GM12878 (cell line): ENCODE measurements around the gene MRPS9. TPM values are rescaled to one million over a fixed set of nuclear protein-coding genes. Genes with fewer than 3 reads are reported as not detected.

Experiments used
- ASH2L ChIP-seq: fragments of 300-600, 200-600 bp; sonication (generic); IDR thresholded peaks from 2 replicates; pipeline ENCODE4 v1.6.1; 2017; ENCODE audit warnings: low read depth, mild to moderate bottlenecking, borderline replicate concordance
- CREB1 ChIP-seq: IDR thresholded peaks from 2 replicates; pipeline ENCODE4 v1.6.1; 2012; ENCODE audit warnings: low read depth, mild to moderate bottlenecking, inconsistent platforms
- FOXM1 ChIP-seq: IDR thresholded peaks from 2 replicates; pipeline ENCODE4 v1.6.1; 2012; ENCODE audit warnings: low read depth, mild to moderate bottlenecking, inconsistent platforms, low read length, moderate library complexity
- GATAD2B ChIP-seq: fragments of 450-650 bp; conservative IDR thresholded peaks from 2 replicates; pipeline ENCODE4 v1.6.1; 2017; ENCODE audit warnings: low read depth, mild to moderate bottlenecking, moderate library complexity
- HDGF ChIP-seq: fragments of 450-650 bp; IDR thresholded peaks from 2 replicates; pipeline ENCODE4 v1.6.1; 2016; ENCODE audit warnings: antibody characterized with exemption
- IKZF1 ChIP-seq: fragments of 450-650 bp; conservative IDR thresholded peaks from 2 replicates; pipeline ENCODE4 v1.6.1; 2017; ENCODE audit warnings: antibody characterized with exemption, mild to moderate bottlenecking
- JUND ChIP-seq: IDR thresholded peaks from 2 replicates; pipeline ENCODE4 v1.6.1; 2012; ENCODE audit warnings: low read depth, mild to moderate bottlenecking, low read length, improper control_type of control experiment, moderate library complexity
- LARP7 ChIP-seq: fragments of 450-650 bp; IDR thresholded peaks from 2 replicates; pipeline ENCODE4 v1.6.1; 2017; ENCODE audit warnings: mild to moderate bottlenecking
- MLLT1 ChIP-seq: fragments of 450-650 bp; IDR thresholded peaks from 2 replicates; pipeline ENCODE4 v1.6.1; 2016; ENCODE audit warnings: mild to moderate bottlenecking
- MYC ChIP-seq: IDR thresholded peaks from 2 replicates; pipeline ENCODE4 v1.6.1; 2011; ENCODE audit warnings: mild to moderate bottlenecking, low read length, moderate library complexity, inconsistent platforms; ENCODE audit not compliant: insufficient read depth, insufficient replicate concordance, insufficient read length, severe bottlenecking
- NBN ChIP-seq: fragments of 450-650 bp; IDR thresholded peaks from 2 replicates; pipeline ENCODE4 v1.6.1; 2016
- NR2C1 ChIP-seq: fragments of 450-650 bp; IDR thresholded peaks from 2 replicates; pipeline ENCODE4 v1.6.1; 2017; ENCODE audit warnings: antibody characterized with exemption, mild to moderate bottlenecking, moderate library complexity
- NR2F1 ChIP-seq: fragments of 450-650 bp; conservative IDR thresholded peaks from 2 replicates; pipeline ENCODE4 v1.6.1; 2017; ENCODE audit warnings: mild to moderate bottlenecking
- PAX8 ChIP-seq: fragments of 450-650 bp; IDR thresholded peaks from 2 replicates; pipeline ENCODE4 v1.6.1; 2017; ENCODE audit warnings: mild to moderate bottlenecking, moderate library complexity
- PKNOX1 ChIP-seq: fragments of 450-650 bp; IDR thresholded peaks from 2 replicates; pipeline ENCODE4 v1.6.1; 2016; ENCODE audit warnings: mild to moderate bottlenecking
- POLR2A ChIP-seq: IDR thresholded peaks from 2 replicates; pipeline ENCODE4 v1.6.1; 2011; ENCODE audit warnings: low read depth, mild to moderate bottlenecking, low read length
- POLR2AphosphoS2 ChIP-seq: IDR thresholded peaks from 2 replicates; pipeline ENCODE4 v1.6.1; 2011; ENCODE audit warnings: low read depth, mild to moderate bottlenecking, low read length, improper control_type of control experiment, moderate library complexity
- POU2F2 ChIP-seq: IDR thresholded peaks from 3 replicates; pipeline ENCODE4 v1.6.1; 2011; ENCODE audit warnings: low read depth, mild to moderate bottlenecking, low read length, borderline replicate concordance
- RAD21 ChIP-seq: IDR thresholded peaks from 2 replicates; pipeline ENCODE4 v1.6.1; 2011; ENCODE audit warnings: mild to moderate bottlenecking, low read depth, low read length, moderate library complexity; ENCODE audit not compliant: insufficient read depth
- SREBF2 ChIP-seq: IDR thresholded peaks from 2 replicates; pipeline ENCODE4 v1.6.1; 2012; ENCODE audit warnings: mild to moderate bottlenecking, low read length
- SRF ChIP-seq, 2 experiments: IDR thresholded peaks; 2 replicates each; pipeline ENCODE4 v1.6.1; 2011; ENCODE audit warnings: low read depth in 2 of 2, low read length in 2 of 2, mild to moderate bottlenecking in 1 of 2, moderate library complexity in 1 of 2
- STAT1 ChIP-seq: fragments of 450-650 bp; conservative IDR thresholded peaks from 2 replicates; pipeline ENCODE4 v1.6.1; 2014; ENCODE audit warnings: antibody characterized with exemption, mild to moderate bottlenecking
- TBL1XR1 ChIP-seq: IDR thresholded peaks from 2 replicates; pipeline ENCODE4 v1.6.1; 2012; ENCODE audit warnings: low read depth, low read length, improper control_type of control experiment
- TCF7 ChIP-seq: IDR thresholded peaks from 2 replicates; pipeline ENCODE4 v1.6.1; 2014; ENCODE audit warnings: antibody characterized with exemption, borderline replicate concordance
- ZZZ3 ChIP-seq: IDR thresholded peaks from 2 replicates; pipeline ENCODE4 v1.6.1; 2011; ENCODE audit warnings: low read depth; ENCODE audit not compliant: control insufficient read depth, insufficient read length
- polyA plus RNA-seq, 11 experiments: library from polyadenylated mRNA; depleted of rRNA in 4 of 11; unstranded in 6 of 11; stranded (reverse) in 5 of 11; fragments of >200 nt; fragmentation: Nextera tagmentation in 4 of 11; fragmentation: Illumina TruSeq in 1 of 11; extraction: Ambion mirVana in 4 of 11; extraction: Trizol in 1 of 11; gene quantifications; 1 replicate in 1 of 11; 2 replicates in 10 of 11; pipeline versions ENCODE4 v1.2.1 to v1.2.3, GENCODE V29; 2011 to 2016; ENCODE audit warnings: inconsistent platforms in 2 of 11, missing spikeins in 2 of 11, low read depth in 1 of 11
- total RNA-seq, 4 experiments: library from RNA; depleted of rRNA in 3 of 4; stranded (reverse); fragments of >200 nt in 3 of 4; fragmentation: Illumina TruSeq in 1 of 4; extraction: Trizol in 1 of 4; gene quantifications; 2 replicates each; pipeline versions ENCODE4 v1.2.1 to v1.2.3, GENCODE V29; 2013 to 2021
- TF ChIP-seq, protein P1 (sequence below): IDR thresholded peaks from 2 replicates; pipeline ENCODE4 v1.6.1; 2012; ENCODE audit warnings: low read depth, low read length, improper control_type of control experiment

MRPS9 gene
- total and polyA plus RNA-seq, 10 of the 15 experiments (the other 5 are each of a cell fraction or from before 2014, with no cell fraction given) = 39.1 to 111 (median 63.4) TPM

- TF ChIP-seq JUND (no peak), ZZZ3 (no peak), NBN (0 out of 2 replicates have a peak, but pooled peaks have one; percentile 62), ASH2L (peak; percentile 93), PAX8 (no peak), STAT1 (no peak), NR2F1 (peak; percentile 11; the same call in 1 of the 2 replicates), POLR2AphosphoS2 (0 out of 2 replicates have a peak, but pooled peaks have one; percentile 60), RAD21 (no peak), POU2F2 (peak; percentile 53; the same call in 1 of the 3 replicates), PKNOX1 (peak; percentile 63; the same call in 1 of the 2 replicates), LARP7 (no peak), GATAD2B (peak; percentile 29; the same call in 1 of the 2 replicates), SRF (IDR thresholded peaks at IDR 0.05; ENCODE audit: low read depth in 2 of 2, low read length in 2 of 2) (no peak), CREB1 (0 out of 2 replicates have a peak, but pooled peaks have one; percentile 11), MYC (no peak), HDGF (peak; percentile 89), NR2C1 (peak; percentile 22; the same call in 1 of the 2 replicates), POLR2A (peak; percentile 94), TCF7 (no peak), IKZF1 (peak; percentile 59), FOXM1 (no peak), TBL1XR1 (no peak), SREBF2 (no peak), MLLT1 (no peak)
- TF ChIP-seq, protein P1, sequence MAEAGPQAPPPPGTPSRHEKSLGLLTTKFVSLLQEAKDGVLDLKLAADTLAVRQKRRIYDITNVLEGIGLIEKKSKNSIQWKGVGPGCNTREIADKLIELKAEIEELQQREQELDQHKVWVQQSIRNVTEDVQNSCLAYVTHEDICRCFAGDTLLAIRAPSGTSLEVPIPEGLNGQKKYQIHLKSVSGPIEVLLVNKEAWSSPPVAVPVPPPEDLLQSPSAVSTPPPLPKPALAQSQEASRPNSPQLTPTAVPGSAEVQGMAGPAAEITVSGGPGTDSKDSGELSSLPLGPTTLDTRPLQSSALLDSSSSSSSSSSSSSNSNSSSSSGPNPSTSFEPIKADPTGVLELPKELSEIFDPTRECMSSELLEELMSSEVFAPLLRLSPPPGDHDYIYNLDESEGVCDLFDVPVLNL = no peak
Observed at GRCh38 chr2:105037572-105038382, at the start of gene MRPS9 (continued).
